Inferior parietal cortex (tissue), 1 donor: ENCODE measurements around the gene SCG3.
"Not testable (repeated sequence)": the region's sequence is repeated elsewhere in the genome, so short reads cannot be mapped to it uniquely, and the experiment has no call there.

ENCODE experiments used
- DNase-seq: peaks from one replicate; pipeline ENCODE4 v3.0.0-alpha.2; 2016; ENCODE audit errors: extremely low spot score

The SCG3 gene

DNA sequence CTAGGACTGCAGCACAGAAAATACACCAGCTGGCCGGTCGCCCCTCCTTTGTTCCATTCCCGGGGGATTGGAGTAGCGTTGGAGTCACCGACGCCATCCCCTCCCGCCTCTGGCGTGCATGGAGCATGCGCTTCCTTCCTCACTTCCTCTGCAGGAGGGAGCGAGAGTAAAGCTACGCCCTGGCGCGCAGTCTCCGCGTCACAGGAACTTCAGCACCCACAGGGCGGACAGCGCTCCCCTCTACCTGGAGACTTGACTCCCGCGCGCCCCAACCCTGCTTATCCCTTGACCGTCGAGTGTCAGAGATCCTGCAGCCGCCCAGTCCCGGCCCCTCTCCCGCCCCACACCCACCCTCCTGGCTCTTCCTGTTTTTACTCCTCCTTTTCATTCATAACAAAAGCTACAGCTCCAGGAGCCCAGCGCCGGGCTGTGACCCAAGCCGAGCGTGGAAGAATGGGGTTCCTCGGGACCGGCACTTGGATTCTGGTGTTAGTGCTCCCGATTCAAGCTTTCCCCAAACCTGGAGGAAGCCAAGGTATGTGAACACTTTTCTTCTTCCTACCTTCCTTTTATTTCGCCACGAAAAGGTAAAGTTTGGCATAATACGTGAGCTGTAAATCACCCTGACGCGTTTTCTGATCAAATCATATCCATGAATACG is at the start of gene SCG3:
TSS of gene SCG3 (plus strand) at position 201 of the 661 bp plus-strand sequence. CDS start at position 454, 253 bp downstream.
- peak; percentile 91 for DNase-seq

DNA sequence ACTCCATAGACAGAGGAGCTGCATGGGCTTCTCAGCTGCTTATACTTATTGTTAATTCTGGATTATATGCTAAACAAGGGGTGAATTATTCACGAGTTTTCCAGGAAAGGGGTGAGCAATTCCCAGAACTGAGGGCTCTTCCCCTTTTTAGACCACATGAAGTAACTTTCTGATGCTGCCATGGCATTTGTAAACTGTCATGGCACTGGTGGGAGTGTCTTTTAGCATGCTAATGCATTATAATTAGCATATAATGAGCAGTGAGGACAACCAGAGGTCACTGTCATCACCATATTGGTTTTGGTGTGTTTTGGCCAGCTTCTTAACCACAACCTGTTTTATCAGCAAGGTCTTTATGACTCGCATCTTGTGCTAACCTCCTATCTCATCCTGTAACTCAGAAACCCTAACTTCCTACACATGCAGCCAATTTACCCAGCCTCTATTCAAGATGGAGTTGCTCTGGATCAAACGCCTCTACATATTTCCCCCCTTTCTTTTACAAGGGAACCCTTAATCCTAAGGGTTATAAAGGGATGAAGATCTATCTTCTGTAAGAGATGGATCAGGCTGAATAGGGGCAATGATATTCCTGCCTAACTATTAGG is 46.6 kb upstream of the SCG3 start:
- no peak for DNase-seq

DNA sequence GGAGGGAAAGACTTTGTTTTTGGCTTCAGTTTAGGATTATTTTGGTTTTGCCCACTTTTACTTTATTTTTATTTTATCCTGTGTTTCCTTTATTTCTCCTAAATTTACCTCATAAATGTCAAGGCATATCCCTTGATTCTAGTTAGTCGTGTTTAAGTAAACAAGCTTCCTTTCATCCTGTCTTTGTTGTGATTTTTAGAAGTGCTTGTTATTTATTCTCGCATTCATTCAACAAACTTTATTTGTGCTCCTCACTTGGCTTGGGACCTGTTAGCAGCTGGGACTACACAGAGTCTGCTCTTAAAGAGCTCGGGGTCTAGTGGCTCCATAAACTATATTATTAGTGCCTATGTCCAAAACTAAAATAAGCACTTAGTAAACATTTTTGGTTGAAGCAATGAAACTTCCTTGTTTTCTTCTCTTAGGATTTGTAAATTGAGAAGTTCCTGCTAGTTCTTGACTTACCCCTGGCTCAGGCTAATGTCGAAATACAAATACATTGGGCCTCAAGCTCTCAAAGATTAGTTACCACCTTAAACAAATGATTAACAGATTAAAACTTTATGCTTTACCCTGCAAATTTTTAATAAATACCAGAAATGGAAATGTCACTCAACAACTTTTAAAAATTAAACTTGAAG is 39.7 kb upstream of the SCG3 start:
- DNase-seq, result no peak

DNA sequence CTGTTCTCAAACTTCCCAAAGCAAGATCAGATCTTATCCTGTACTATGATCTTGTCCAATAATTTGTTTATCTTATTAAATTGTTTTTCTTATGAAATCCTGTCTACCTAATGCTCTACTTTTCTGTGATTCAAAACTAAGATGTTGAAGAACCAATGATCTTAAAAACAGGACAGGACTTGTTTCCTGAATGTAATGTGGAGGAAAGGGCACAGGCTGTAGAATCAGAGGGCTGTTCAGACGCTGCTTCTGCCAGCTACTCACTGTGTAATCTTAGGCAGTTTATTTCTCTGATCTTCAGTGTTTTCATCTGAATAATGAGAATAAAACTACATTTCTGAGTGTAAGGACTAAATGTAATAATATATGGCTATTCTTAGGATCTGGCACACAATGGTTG is 38.6 kb upstream of the SCG3 start:
- no peak for DNase-seq

DNA sequence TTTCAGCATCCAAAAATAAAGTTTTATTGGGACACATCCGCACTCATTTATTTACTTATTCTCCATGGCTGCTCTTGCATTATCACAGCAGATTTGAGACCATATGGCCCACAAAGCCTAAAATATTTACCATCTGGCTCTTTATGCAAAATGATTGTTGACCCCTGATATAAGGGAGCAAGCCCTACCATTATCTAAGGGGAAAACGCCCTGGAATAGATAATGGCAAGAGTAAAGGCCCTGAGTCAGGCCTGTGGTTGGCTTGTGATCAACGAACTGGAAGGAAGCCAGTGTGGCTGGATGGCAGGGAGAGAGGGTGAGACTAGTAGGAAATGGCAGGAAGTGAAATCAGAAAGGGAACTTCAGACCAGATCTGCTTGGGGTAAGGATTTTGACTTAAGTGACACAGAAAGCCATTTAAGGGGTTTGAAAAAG is 34.2 kb upstream of the SCG3 start:
- DNase-seq, result peak; percentile 60

DNA sequence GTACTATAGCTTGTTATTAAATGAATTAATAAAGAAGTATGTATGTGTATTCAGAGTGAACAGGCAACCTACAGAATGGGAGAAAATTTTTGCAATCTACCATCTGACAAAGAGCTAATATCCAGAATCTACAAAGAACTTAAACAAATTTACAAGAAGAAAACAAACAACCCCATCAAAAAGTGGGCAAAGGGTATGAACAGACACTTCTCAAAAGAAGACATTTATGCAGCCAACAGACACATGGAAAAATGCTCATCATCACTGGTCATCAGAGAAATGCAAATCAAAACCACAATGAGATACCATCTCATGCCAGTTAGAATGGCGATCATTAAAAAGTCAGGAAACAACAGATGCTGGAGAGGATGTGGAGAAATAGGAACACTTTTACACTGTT is 33.2 kb upstream of the SCG3 start:
- not testable (repeated sequence) for DNase-seq

DNA sequence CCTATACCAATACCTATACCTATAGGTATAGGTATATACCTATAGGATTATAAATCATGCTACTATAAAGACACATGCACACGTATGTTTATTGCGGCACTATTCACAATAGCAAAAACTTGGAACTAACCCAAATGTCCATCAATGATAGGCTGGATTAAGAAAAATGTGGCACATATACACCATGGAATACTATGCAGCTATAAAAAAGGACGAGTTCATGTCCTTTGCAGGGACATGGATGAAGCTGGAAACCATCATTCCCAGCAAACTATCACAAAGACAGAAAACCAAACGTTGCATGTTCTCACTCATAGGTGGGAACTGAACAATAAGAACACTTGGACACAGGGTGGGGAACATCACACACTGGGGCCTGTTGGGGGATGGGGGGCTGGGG is 32.7 kb upstream of the SCG3 start:
- DNase-seq, result not testable (repeated sequence)

DNA sequence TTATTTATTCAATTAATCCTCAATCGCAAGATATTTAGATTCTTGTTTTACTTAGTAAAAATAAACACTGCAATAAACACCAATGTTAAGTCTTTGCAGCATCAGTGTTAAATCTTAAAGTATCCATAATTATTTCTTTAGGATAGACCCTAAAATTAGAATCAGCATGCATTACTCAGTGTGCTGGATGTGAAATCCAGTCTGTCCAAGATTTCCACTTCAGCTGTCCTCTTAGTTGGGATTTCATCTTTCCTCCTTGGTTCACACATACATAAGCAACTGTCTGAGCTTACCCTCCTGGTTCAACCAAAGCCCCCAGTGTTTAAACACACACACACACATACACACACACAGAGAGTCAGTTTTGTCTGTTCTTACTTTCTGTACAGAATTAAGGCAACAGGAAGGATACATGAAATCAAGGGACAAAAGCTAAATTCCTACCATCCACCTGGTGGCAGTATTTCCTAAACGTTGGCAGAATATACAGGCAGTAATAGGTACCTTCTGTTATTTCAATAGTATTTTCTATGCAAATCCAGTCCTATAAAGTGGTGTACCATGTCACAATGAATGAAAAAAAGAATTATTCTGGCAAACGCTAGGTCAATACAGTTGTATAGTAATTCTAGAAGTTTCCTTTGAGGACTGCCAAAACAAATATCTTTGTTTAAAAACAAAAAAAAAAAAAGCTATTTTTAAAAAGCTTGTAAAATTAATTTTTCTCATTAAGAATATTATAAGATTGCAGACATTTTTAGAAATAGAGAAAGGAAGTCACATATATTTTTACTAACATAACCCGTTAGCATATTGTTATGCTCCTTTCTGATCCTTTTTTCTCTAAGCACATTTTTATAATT is 31.4 kb upstream of the SCG3 start:
- DNase-seq, result peak; percentile 93

DNA sequence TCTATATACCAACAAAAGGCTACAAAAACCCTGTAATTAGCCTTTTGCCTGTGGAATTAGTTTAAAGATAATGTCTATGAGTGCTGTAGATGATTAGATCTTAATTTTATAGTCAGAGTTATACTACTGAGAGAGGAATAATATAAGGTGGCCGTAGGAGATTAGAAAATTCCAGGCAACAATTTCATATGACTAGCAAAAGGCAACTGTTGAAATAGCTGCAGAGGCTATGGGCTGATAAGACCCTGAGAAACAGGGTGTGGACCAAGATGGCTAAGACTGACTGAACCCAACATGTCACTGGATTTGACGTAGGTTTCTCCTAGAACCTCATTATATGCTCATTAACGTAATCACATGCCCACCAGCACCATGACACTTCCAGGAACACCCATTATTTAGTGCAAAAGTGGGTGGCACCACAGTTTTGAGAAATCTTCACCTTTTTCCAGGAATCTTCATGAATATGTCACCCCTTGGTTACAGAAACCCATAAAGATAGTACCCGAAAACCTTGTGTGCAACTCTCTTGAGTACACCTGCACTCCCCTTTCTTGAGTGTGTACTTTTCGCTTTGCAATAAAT is 29.1 kb upstream of the SCG3 start:
- no peak for DNase-seq

DNA sequence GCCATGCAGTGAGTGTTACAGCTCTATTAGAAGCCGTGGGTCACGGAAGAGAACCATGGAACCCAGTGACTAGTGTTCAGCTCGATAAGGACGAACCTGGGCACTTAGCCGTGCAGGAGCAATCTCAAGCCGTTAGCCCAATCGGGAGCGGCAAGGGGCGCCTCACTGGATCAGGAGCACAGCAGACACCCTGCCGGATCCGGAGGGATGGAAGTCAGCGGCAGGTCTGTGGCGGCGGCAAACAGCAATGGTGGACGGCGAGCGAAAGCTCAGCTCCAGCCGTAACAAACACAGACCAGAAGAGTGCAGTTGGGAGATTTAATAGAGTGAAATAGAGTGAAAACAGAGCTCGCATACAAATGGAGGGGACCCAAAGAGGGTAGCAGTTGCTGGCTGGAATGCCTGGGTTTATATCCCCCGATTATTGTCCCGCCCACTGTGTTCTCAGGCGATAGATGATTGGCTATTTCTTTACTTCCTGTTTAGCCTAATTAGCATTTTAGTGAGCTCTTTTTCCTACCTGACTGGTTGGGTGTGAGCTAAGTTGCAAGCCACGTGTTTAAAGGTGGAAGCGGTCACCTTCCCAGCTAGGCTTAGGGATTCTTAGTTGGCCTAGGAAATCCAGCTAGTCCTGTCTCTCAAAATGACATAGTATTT is 25.8 kb upstream of the SCG3 start:
- not testable (repeated sequence) for DNase-seq

DNA sequence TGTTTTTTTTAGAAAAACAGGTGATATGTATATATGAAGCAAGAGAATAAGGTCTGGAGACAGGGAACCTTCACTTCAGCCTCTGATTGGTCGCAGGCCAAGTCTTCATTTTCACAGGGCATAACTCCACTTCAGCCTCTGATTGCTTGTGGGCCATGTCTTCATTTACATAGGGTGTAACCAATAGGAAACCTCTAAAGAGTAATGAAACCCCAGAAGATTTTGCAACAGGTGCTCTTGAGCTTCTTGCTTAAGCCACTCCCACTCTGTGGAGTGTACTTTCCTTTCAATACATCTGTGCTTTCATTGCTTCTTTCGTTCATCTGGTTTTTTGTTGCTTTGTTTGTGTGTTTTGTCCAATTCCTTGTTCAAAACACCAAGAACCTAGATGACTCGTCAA is 22.6 kb upstream of the SCG3 start:
- no peak for DNase-seq

DNA sequence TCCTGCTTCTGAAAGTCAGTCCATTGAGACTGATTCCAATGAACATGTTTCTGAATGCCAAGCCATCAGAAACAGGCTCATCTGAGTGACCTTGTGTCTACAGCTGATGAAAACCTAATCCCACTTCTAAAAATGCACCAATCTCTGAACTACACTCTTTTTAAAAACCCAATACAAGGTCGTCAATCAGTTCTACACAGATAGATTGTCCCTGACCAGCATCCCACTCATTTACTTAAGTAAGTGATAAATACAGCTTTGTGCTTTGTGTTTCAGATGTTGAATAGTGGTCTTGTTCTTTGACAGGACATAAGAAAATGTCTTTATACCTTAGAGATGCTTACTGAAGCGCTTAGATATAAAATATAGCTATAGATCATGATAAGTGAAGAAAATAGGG is 20.2 kb upstream of the SCG3 start:
- no peak for DNase-seq

DNA sequence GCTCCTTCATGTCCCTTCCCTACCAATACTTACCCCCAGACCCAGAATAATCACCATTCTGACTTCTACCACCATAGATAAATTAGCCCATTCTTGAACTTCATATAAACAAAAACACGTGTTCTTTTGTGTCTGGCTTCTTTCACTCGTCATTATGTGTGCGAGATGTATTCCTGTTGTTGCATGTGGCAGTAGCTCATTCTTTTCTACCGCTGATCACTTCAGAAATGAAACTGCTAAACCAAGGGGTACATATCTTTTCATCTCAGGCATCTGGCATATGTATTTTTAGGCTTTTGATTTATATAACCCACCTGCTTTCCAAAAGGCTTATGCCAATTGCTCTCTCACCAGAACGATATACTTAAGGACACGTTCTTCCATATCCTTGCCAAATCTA is 13.8 kb upstream of the SCG3 start:
- DNase-seq, result no peak

DNA sequence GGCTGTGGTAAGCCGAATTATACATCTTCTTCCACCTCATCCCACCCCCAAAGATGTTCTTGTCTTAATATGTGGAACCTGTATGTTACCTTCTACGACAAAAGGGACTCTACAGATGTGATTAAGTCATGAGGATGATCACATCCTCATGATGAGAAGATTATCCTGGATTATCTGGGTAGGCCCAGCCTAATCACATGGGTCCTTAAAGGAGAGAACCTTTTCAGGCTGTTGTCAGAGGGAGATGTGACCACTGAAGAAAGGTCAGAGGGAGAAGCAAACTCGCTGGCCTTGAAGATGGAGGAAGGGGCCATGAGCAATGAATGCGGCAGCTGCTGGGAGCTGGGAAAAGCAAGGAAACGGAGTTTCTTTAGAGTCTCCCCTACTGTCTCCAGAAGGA is 12.9 kb upstream of the SCG3 start:
- no peak for DNase-seq

DNA sequence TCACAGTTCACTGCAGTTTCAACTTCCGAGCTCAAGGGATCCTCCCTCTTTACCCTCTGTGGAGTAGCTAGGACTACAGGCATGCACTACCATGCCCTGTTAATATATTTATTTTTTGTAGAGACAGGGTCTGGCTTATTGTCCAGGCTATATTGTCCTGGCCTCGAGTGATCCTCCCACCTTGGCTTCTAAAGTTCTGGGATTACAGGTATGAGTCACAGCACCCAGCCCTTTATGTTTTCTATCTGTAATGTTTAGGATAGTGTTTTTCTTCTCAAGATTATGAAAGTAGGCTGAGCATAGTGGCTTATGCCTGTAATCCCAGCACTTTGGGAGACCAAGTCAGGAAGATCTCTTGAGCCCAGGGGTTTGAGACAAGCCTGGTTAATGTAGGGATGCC is 11.9 kb upstream of the SCG3 start:
- no peak for DNase-seq

DNA sequence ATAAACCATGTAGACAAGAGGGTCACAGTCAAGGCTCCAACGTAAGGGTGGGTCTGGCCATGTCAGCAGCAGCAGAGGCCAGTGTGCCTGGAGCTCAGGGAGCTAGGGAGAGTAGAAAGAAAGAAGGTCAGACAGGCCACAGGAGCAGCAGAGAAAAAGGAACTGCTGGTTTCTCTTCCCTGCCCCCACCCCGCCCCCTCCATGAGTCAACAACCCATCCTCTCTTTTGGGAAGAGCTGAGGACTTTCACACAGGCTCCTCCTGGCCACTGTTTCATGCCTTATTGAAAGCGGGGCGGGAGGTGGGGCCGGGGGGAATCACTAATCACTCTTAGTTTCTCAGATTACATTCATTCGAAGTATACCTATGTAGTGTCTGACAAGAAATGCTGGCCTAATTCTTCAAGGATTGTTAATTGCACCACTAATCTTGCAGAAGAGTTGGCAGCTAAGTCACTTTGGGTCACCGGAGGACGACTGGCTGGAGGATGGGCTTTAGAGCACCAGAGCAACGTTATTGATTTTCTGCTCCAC is 9.1 kb upstream of the SCG3 start:
- no peak for DNase-seq

DNA sequence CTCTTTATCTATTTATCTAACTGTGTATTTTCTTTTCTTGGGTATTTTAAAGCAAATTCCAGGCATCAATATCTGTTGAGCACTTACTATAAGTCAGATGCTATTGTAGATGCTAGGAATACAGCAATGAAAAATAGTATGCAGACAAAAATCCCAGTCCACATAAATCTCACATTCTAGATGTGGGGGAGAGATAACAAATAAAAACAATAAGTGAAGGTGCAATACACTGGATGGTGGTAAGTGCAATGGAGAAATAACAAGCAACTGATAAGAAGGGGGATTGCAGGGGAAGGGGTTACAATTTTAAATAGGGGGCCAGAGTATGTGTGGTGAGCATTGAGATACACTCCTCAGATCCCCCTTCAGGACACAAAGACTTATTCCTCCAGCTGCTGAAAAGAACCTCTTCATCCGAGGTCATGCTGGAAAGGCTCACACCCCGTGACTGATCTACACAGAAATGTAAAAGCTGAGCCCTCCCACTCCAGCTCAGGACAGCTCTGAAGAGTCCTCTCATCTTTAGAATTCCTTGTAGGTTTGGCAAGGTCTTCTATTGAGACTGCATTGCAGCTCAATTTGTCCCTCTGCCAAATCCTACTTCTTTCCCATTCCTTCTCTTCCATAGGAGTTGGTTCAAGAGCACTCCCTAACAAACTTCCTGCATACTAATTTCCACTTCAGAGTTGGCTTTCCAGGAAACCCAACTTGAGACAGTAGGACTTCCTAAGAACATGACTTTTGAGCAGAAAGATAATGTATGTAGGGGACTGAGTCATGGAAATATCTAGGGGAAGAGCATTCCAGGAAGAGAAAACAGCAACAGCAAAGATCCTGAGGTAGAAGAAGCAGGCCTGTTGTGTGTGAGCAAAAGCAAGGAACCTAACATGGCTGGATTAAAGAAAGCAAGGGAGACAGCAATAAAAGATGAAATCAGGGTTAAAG is 8.1 kb upstream of the SCG3 start:
- DNase-seq, result no peak

DNA sequence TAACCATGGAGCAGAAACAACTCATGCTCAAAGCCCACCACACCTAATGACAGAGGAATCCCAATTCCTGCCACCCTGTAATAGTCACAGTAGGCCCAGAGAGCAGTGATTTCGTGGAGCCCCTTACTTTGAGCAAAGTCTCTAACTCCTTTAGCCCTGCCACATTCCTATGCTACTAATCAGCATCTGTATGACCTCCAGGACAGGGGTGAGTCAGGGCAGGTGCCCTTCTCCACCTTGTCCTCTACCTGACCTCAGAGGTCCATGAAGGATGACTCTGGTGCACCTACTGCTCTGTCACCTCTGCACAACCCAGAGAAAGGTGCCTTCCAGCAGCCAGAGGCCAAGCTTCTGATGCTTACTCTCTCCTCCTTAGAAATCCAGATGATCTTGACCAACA is 6.1 kb upstream of the SCG3 start:
- no peak for DNase-seq

DNA sequence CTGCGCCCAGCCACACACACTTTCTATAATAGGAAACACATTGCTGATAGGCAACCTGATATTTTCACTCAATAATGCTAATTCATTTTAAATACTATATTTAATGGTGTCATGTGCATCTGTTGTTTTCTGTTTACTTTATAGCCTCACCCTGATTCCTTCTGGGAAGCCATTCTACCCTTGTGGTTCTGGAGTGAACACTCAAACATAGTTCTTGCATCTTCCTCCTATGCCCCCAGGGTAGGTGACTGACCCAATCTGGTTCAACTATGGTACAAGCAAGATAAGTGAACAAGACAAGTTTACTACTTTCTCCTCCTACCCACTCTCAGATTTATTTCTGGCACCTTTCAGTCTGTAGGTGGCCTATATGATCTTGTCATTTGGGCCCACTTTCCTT is 4.3 kb upstream of the SCG3 start:
- no peak for DNase-seq

DNA sequence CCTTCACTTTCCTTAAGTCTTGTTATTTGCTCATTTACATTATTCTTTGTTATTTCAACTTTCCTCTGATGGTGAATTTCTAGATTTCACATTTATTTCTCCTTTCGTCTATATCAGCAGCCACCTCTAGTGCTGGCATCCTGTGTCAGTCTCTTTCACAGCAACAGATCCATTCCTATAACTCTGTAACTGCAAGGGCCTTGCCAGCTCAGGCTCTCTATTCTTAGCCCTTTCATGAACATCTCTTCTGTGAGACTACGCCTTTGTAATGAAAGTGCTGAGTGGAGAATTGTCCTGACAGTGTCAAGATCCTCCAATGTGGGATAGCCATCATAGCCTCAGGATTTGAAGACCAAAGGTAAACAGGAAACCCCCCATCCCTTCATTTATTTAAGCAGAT is 3.9 kb upstream of the SCG3 start:
- no peak for DNase-seq
